Mucosa of descending colon (tissue), 3 donors: Measurements from ENCODE around the gene PRUNE2. TPM values are rescaled to one million over a fixed set of nuclear protein-coding genes. Genes with fewer than 3 reads are reported as not detected.

Experiments used
- ATAC-seq: fragments of 200-7000 bp; cut with Tn5 transposase; one replicate; pipeline ENCODE4 v1.9.1; 2020; ENCODE audit warnings: mild to moderate bottlenecking, moderate library complexity
- DNase-seq, 3 donors: peaks; one replicate each; pipeline ENCODE4 v3.0.0-alpha.2; 2020
- H3K36me3 ChIP-seq: fragments of 200-600 bp; one replicate; pipeline ENCODE4 v1.8.0; 2021; ENCODE audit warnings: low read depth, mild to moderate bottlenecking
- H3K4me1 ChIP-seq: fragments of 200-600 bp; one replicate; pipeline ENCODE4 v1.8.0; 2021; ENCODE audit warnings: low read depth, mild to moderate bottlenecking
- H3K4me3 ChIP-seq: fragments of 200-600 bp; one replicate; pipeline ENCODE4 v1.8.0; 2021; ENCODE audit warnings: mild to moderate bottlenecking
- H3K9me3 ChIP-seq: fragments of 200-600 bp; one replicate; pipeline ENCODE4 v1.8.0; 2021; ENCODE audit warnings: mild to moderate bottlenecking
- intact Hi-C, 2 donors: fragments of 100-400 bp; cut with DNase I in 1 of 2; cut with micrococcal nuclease in 1 of 2; formaldehyde crosslinking; loops; one replicate each; pipeline versions ENCODE4 v1.11.0 to v1.11.1; 2022; cut with DNase I, micrococcal nuclease
- total RNA-seq, 3 donors: library from RNA; stranded (reverse); fragmentation: NEBNext Ultra II Directional in 2 of 3; extraction: Animal tissue kit (Norgen Biotek cat#: 25700) in 2 of 3; gene quantifications; one replicate each; pipeline versions ENCODE4 v1.2.1 to v1.2.4, GENCODE V29; 2021 to 2023
- TF ChIP-seq, protein P1 (sequence below): fragments of 200-600 bp; IDR thresholded peaks from one replicate; pipeline ENCODE4 v1.8.0; 2022; ENCODE audit warnings: antibody characterized with exemption, mild to moderate bottlenecking
- donor health status: DM: no; HTN: no; CAD: no; lungs with moderate emphysema.
- donor health status: DM: no; HTN: no; CAD: no.
- donor health status: DM: no; HTN: yes; CAD: no.

The PRUNE2 gene
- total RNA-seq, 3 donors from 2014 or later = 48.2 to 437 (median 62.4) TPM

DNA sequence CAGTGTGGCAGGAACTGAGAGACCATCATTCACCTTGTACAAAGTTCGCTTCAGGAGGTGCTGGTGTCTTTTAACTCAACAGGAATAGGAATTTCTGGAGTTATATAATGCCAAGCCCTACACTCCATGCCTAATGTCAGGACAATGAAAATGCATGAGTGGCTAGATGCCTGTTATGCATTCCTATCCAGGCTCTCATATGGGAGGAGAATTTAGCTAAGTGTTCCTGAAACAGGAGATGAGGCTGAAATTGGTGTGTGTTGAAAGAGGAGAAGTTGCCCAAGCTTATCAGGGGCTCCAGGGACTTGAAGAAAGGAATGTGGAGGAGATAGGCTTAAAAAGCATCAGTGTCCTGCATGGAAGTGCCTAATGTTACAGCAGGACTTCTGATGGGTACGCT lies 26.8 kb upstream of the PRUNE2 start:
- Histone ChIP-seq H3K4me1 (no peaks in the 10 kb centered on the region), H3K4me3 (no peak overlapping the region), H3K36me3 (no peaks in the 10 kb centered on the region), H3K9me3 (no peaks in the 10 kb centered on the region)
- ATAC-seq (no peak), DNase-seq (no peak)
- intact Hi-C loops = no loop called here
- TF ChIP-seq, protein P1, sequence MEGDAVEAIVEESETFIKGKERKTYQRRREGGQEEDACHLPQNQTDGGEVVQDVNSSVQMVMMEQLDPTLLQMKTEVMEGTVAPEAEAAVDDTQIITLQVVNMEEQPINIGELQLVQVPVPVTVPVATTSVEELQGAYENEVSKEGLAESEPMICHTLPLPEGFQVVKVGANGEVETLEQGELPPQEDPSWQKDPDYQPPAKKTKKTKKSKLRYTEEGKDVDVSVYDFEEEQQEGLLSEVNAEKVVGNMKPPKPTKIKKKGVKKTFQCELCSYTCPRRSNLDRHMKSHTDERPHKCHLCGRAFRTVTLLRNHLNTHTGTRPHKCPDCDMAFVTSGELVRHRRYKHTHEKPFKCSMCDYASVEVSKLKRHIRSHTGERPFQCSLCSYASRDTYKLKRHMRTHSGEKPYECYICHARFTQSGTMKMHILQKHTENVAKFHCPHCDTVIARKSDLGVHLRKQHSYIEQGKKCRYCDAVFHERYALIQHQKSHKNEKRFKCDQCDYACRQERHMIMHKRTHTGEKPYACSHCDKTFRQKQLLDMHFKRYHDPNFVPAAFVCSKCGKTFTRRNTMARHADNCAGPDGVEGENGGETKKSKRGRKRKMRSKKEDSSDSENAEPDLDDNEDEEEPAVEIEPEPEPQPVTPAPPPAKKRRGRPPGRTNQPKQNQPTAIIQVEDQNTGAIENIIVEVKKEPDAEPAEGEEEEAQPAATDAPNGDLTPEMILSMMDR = no peak

DNA sequence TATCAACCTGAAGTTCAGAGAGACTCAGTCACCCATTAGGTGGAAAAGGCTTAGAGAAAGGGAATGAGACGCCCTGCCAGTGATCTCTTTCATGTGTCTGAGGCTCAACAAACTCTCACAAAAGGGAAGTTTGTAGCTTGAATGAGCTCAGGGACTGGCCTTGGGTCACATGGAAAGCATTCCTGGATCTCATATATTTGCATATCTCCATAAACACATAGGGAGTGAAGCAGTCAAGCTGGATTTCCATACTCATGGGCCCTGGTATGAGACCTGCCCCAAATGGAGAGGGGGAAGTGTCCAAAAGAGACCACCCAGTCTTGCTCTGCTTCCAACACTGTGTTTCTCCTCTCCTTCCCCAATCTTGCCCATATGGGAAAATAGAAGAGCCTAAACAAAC lies 26.4 kb upstream of the PRUNE2 start:
- DNase-seq = no peak
- H3K36me3 ChIP-seq = no peaks in the 10 kb centered on the region
- TF ChIP-seq, protein P1 = no peak
- H3K9me3 ChIP-seq = no peaks in the 10 kb centered on the region
- no peak overlapping the region for H3K4me3 ChIP-seq
- no peak for ATAC-seq
- intact Hi-C loops = no loop called here
- no peaks in the 10 kb centered on the region for H3K4me1 ChIP-seq

DNA sequence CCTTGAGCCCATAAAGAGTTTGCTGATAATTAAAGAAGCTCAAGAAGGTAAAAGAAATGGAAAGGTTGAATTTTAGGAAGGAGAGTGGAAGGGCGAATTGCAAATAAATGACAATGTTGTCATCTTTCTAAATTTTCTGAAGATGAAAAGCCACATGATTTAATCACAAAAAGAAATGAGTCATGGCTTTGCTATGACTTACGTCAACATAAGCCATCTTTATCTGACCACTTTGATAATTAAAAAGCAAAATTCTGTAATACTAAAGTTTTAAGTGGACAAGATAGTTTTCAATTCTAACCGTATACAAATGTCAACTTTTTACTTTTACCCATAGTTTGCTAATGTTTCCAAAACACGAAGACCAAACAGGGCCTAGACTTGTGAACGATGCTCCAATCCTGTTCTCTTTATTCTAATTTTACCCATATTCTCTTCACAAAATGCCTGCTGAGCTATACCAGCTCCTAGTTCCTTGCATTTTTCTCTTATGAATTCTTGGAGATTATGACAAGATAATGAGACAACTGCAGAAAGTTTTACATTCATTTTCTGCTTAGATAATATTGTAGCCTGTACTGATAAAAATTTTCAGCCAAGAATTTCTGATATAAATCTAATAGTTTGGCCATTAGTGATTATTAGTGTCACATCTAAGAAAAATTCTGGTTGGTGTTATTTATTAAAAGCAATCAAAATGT lies 21.8 kb upstream of the PRUNE2 start:
- TF ChIP-seq, protein P1 = no peak
- DNase-seq (no peak), ATAC-seq (no peak)
- Histone ChIP-seq H3K4me1 (no peaks in the 10 kb centered on the region), H3K36me3 (no peaks in the 10 kb centered on the region), H3K9me3 (no peaks in the 10 kb centered on the region), H3K4me3 (no peak overlapping the region)
- intact Hi-C loops = no loop called here

DNA sequence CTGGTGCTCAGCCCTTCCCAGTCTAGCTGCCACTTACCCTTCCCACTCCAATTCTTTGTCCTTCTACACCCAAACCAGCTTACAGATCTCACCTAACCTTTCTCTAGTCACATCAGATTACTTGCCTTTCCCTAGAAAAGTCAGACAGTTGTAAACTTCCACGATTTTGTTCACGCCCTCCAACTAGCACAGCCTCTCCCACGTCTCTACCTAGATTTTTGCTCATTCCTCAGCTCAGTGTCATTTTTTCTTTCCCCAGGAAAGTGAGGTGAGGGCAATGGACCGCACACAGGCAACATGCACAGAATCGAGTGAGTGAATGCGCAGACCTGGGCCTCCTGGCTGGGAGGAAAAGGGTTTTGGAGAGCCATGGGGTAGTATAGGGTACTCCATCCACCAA lies 20.9 kb upstream of the PRUNE2 start:
- ATAC-seq = no peak
- no peak for DNase-seq

DNA sequence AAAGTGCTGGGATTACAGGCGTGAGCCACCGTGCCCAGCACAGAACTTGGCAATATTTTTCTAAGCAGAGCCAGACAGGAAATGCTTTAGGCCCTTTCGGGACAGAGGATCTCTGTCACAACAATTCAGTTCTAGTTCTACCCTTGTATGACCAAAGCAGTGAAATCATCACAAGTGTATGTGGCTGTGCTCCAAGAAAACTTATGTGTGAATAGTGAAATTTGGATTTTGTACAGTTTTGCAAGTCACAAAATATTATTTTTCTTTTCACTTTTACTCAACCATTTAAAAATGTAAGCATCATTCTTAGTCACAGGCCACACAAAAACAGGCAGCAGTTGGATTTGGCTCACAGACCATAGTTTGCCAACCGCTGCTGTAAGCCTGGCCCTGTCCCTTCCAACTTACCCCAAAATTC lies 20.4 kb upstream of the PRUNE2 start:
- TF ChIP-seq, protein P1 = no peak
- H3K4me3 ChIP-seq = no peak overlapping the region
- DNase-seq (no peak), ATAC-seq (no peak)
- no peaks in the 10 kb centered on the region for H3K9me3 ChIP-seq
- no peaks in the 10 kb centered on the region for H3K36me3 ChIP-seq
- intact Hi-C loops = no loop called here
- H3K4me1 ChIP-seq = no peaks in the 10 kb centered on the region

More for the DNA sequence above, 20.9 kb upstream of the PRUNE2 start:
- TF ChIP-seq, protein P1 = no peak
- H3K36me3 ChIP-seq = no peaks in the 10 kb centered on the region
- intact Hi-C loops = no loop called here
- no peaks in the 10 kb centered on the region for H3K9me3 ChIP-seq
- no peak overlapping the region for H3K4me3 ChIP-seq
- H3K4me1 ChIP-seq = no peaks in the 10 kb centered on the region
